ENCODE measurements around the gene ATP13A3. TPM values are rescaled to one million over a fixed set of nuclear protein-coding genes. Genes with fewer than 3 reads are reported as not detected.

ATP13A3 gene
- total and polyA plus RNA-seq, 11 donors = 26.6 to 237 (median 105) TPM

- H3K9me3 ChIP-seq = no peaks in the 10 kb centered on the region
- no peak for ATAC-seq
- no peak overlapping the region for H3K27ac ChIP-seq
- H3K4me1 ChIP-seq = peaks cover 0 to 18% (median 0%) of the 10 kb centered on the region in 12 donors
- H3K27me3 ChIP-seq = no peaks in the 10 kb centered on the region
- TF ChIP-seq CTCF (IDR thresholded peaks at IDR 0.05) = no peak
- DNase-seq = no peak
- WGBS, 4 donors = 86 to 95% (median 91%) methylated on average over 1 of the region's 1 CpG
- H3K36me3 ChIP-seq = peaks cover 6 to 96% (median 76%) of the 10 kb centered on the region in 9 donors
- no peak overlapping the region for H3K4me3 ChIP-seq
- intact Hi-C loops (cut with DNase I) = no loop called here
Observed at GRCh38 chr3:194424373-194424772, 62.4 kb downstream of the ATP13A3 start.

GRCh38 chr3:194423317-194423716, 63.5 kb downstream of the ATP13A3 start:
- 49 to 59% (median 54%) methylated on average over 3 of the region's 3 CpGs for WGBS, 4 donors
- no peak overlapping the region for H3K4me3 ChIP-seq
- H3K27ac ChIP-seq = no peak overlapping the region
- no peaks in the 10 kb centered on the region for H3K9me3 ChIP-seq
- peaks cover 2 to 96% (median 76%) of the 10 kb centered on the region in 9 donors for H3K36me3 ChIP-seq
- peaks cover 0 to 18% (median 0%) of the 10 kb centered on the region in 12 donors for H3K4me1 ChIP-seq
- ATAC-seq (peak; percentile 59 to 79 (median 73)), DNase-seq (peak in 1 of 5 donors; percentile 17)
- TF ChIP-seq POLR2A (IDR thresholded peaks at IDR 0.05) (no peak), CTCF (IDR thresholded peaks at IDR 0.05) (no peak)
- intact Hi-C loops (cut with DNase I) = no loop called here
- H3K27me3 ChIP-seq = no peaks in the 10 kb centered on the region

GRCh38 chr3:194422188-194422587, 64.6 kb downstream of the ATP13A3 start:
- TF ChIP-seq CTCF (IDR thresholded peaks at IDR 0.05) (no peak), POLR2A (IDR thresholded peaks at IDR 0.05) (no peak)
- peaks cover 2 to 88% (median 68%) of the 10 kb centered on the region in 9 donors for H3K36me3 ChIP-seq
- H3K4me1 ChIP-seq = peaks cover 0 to 18% (median 0%) of the 10 kb centered on the region in 12 donors

GRCh38 chr3:194418671-194419070, 68.1 kb downstream of the ATP13A3 start:
- ATAC-seq (no peak), DNase-seq (no peak)
- H3K27me3 ChIP-seq = no peaks in the 10 kb centered on the region
- intact Hi-C loops (cut with DNase I) = no loop called here
- H3K4me3 ChIP-seq = no peak overlapping the region
- H3K9me3 ChIP-seq = no peaks in the 10 kb centered on the region
- TF ChIP-seq POLR2A (IDR thresholded peaks at IDR 0.05) = no peak
- TF ChIP-seq CTCF (IDR thresholded peaks at IDR 0.05) = no peak
- 90 to 95% (median 95%) methylated on average over 2 of the region's 2 CpGs for WGBS, 4 donors
- peaks cover 2 to 83% (median 59%) of the 10 kb centered on the region in 9 donors for H3K36me3 ChIP-seq
- H3K4me1 ChIP-seq = peaks cover 0 to 19% (median 0%) of the 10 kb centered on the region in 12 donors
- no peak overlapping the region for H3K27ac ChIP-seq

More at GRCh38 chr3:194422188-194422587, 64.6 kb downstream of the ATP13A3 start:
- intact Hi-C loops (cut with DNase I) = no loop called here
- ATAC-seq (no peak), DNase-seq (no peak)
- H3K9me3 ChIP-seq = no peaks in the 10 kb centered on the region
- no peak overlapping the region for H3K4me3 ChIP-seq
- no peaks in the 10 kb centered on the region for H3K27me3 ChIP-seq
- no peak overlapping the region for H3K27ac ChIP-seq

Measured in heart left ventricle (tissue), 16 donors.